ENCODE measurements around the gene UNC13A.

The UNC13A gene

GRCh38 chr19:17669419-17669818 is 18.7 kb downstream of the UNC13A start:
- no peak for DNase-seq (ENCODE audit: low spot score)
- TF ChIP-seq CTCF (IDR thresholded peaks at IDR 0.05; ENCODE audit: extremely low read depth, missing control alignments), result no peak

- no peak for TF ChIP-seq CTCF (IDR thresholded peaks at IDR 0.05; ENCODE audit: extremely low read depth, missing control alignments)
- no peak for DNase-seq (ENCODE audit: low spot score)
Observed at GRCh38 chr19:17665058-17665457, 23.1 kb downstream of the UNC13A start.

GRCh38 chr19:17659996-17660395 is 28.2 kb downstream of the UNC13A start:
- TF ChIP-seq CTCF (IDR thresholded peaks at IDR 0.05; ENCODE audit: extremely low read depth, missing control alignments), result no peak
- no peak for DNase-seq (ENCODE audit: low spot score)

GRCh38 chr19:17658666-17659065 is 29.5 kb downstream of the UNC13A start:
- DNase-seq (ENCODE audit: low spot score), result no peak
- TF ChIP-seq CTCF (IDR thresholded peaks at IDR 0.05; ENCODE audit: extremely low read depth, missing control alignments), result no peak

- TF ChIP-seq CTCF (IDR thresholded peaks at IDR 0.05; ENCODE audit: extremely low read depth, missing control alignments), result no peak
- no peak for DNase-seq (ENCODE audit: low spot score)
Observed at GRCh38 chr19:17658240-17658639, 29.9 kb downstream of the UNC13A start.

GRCh38 chr19:17656970-17657369 is 31.2 kb downstream of the UNC13A start:
- no peak for DNase-seq (ENCODE audit: low spot score)
- no peak for TF ChIP-seq CTCF (IDR thresholded peaks at IDR 0.05; ENCODE audit: extremely low read depth, missing control alignments)

- no peak for DNase-seq (ENCODE audit: low spot score)
- TF ChIP-seq CTCF (IDR thresholded peaks at IDR 0.05; ENCODE audit: extremely low read depth, missing control alignments), result no peak
Observed at GRCh38 chr19:17655751-17656472, 32.2 kb downstream of the UNC13A start.
